ENCODE measurements around the gene CNPPD1.

GRCh38 chr2:219161097-219161496 is 15.6 kb downstream of the CNPPD1 start:
- no peak for TF ChIP-seq TCF7 (CRISPR knock-in tag; IDR thresholded peaks at IDR 0.05; ENCODE audit: low read depth)
- TF ChIP-seq NR3C1 (CRISPR knock-in tag; conservative IDR thresholded peaks at IDR 0.05; ENCODE audit: low read depth), result no peak
- TF ChIP-seq SP1 (CRISPR knock-in tag; conservative IDR thresholded peaks at IDR 0.05), result no peak
- TF ChIP-seq PRDM15 (CRISPR knock-in tag; IDR thresholded peaks at IDR 0.05), result no peak
- TF ChIP-seq, protein P1, sequence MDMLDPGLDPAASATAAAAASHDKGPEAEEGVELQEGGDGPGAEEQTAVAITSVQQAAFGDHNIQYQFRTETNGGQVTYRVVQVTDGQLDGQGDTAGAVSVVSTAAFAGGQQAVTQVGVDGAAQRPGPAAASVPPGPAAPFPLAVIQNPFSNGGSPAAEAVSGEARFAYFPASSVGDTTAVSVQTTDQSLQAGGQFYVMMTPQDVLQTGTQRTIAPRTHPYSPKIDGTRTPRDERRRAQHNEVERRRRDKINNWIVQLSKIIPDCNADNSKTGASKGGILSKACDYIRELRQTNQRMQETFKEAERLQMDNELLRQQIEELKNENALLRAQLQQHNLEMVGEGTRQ (CRISPR knock-in tag; IDR thresholded peaks at IDR 0.05), result no peak
- no peak for TF ChIP-seq CTCF (IDR thresholded peaks at IDR 0.05)
- TF ChIP-seq ZBTB21 (CRISPR knock-in tag; IDR thresholded peaks at IDR 0.05; ENCODE audit: borderline replicate concordance), result no peak
- TF ChIP-seq, protein P2, sequence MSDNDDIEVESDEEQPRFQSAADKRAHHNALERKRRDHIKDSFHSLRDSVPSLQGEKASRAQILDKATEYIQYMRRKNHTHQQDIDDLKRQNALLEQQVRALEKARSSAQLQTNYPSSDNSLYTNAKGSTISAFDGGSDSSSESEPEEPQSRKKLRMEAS (CRISPR knock-in tag; IDR thresholded peaks at IDR 0.05), result no peak
- TF ChIP-seq TP53 (CRISPR knock-in tag; IDR thresholded peaks at IDR 0.05), result no peak
- TF ChIP-seq GRHL2 (CRISPR knock-in tag; IDR thresholded peaks at IDR 0.05; ENCODE audit: insufficient replicate concordance, severe bottlenecking), result no peak
- no peak for TF ChIP-seq ZNF671 (CRISPR knock-in tag; IDR thresholded peaks at IDR 0.05)
- TF ChIP-seq USF1 (CRISPR knock-in tag; IDR thresholded peaks at IDR 0.05), result no peak
- TF ChIP-seq ETV6 (CRISPR knock-in tag; IDR thresholded peaks at IDR 0.05), result no peak
- TF ChIP-seq E2F4 (CRISPR knock-in tag; IDR thresholded peaks at IDR 0.05; ENCODE audit: borderline replicate concordance, low read depth), result no peak
